ENCODE results near the gene KRT38. TPM values are rescaled to one million over a fixed set of nuclear protein-coding genes. Genes with fewer than 3 reads are reported as not detected.

The KRT38 gene
- polyA plus RNA-seq (ENCODE audit: insufficient read length in 4 of 4): not detected

- DNase-seq (ENCODE audit: low read depth in 4 of 4, low spot score in 3 of 4): no peak
These were observed at the start of gene KRT38 for GRCh38 chr17:41440531-41441033. TSS of gene KRT38 (minus strand) at chr17:41440983. CDS start at chr17:41440921, 62 bp downstream.

DNA sequence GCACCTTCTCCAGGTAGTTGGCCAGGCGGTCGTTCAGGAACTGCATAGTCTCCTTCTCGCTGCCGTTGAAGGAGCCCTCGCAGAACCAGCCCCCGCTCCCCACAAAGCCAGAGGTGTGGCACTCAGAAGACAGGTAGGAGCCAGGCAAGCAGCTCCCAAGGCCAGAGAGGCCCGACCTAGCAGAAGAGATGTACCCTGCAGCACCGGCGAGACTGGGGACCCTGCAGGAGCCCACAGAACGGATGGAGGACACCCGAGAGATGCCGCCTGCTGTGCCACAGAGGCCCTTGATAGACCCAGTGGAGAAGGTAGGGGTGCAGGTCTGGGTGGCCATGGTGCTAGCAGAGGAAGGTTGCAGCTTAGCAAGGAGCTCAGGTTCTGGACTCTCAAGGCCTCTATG, 48.7 kb upstream of the KRT38 start, which contains the start of gene KRT36:
KRT36 (minus strand) TSS at position 380 of the 400 bp plus-strand sequence; CDS start at position 334, 46 bp downstream.
- no peak for DNase-seq (ENCODE audit: low read depth in 4 of 4, low spot score in 3 of 4)

DNA sequence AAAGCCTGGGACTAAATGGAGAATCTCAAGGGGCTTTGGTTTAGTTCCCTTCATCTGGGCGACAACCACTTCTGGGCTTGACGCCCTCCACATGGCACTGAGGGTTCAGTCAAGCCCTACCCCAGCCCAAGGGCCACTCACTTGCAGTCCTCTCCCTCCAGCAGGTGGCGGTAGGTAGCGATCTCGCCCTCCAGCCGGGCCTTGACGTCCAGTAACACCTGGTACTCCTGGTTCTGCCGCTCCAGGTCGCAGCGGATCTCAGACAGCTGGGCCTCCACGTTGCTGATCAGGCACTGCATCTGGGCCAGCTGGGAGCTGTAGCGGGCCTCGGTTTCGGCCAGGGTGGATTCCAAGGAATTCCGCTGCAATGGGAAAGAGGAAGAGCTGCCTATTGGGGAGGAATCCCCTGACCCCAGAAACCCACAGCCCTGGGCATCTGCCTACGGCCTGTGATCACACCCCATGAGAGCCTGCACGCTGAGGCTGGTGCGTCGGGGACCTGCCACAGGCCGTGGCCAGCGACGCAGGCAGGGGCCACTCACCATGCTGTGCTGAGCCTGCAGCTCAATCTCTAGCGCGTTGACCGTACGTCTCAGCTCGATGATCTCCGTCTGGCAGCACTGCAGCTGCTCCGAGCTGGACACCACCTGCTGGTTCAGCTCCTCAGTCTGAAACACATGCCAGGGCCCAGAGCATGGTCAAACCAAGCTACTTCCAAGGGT, 46.2 kb upstream of the KRT38 start:
- no peak for DNase-seq (ENCODE audit: low read depth in 4 of 4, low spot score in 3 of 4)

DNA sequence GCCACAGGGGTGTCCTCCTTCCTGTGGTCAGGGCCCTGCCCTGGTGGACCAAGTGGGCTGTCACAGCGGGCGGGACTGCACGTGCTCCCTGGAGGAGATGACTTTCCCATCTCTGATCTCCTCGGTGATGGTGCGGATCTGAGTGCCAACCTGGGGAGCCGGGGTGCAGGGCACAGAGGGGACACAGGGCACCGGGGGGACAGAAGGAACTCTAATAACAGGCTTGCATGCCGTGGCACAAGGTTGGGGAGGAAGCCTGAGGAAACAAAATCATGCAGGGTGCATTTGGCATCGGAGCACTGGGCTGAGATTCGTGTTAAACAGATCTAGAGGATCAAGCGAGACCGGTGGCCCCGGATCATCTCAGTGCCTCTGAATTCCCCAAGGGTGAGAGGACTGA, 45.5 kb upstream of the KRT38 start:
- no peak for DNase-seq (ENCODE audit: low read depth in 4 of 4, low spot score in 3 of 4)

DNA sequence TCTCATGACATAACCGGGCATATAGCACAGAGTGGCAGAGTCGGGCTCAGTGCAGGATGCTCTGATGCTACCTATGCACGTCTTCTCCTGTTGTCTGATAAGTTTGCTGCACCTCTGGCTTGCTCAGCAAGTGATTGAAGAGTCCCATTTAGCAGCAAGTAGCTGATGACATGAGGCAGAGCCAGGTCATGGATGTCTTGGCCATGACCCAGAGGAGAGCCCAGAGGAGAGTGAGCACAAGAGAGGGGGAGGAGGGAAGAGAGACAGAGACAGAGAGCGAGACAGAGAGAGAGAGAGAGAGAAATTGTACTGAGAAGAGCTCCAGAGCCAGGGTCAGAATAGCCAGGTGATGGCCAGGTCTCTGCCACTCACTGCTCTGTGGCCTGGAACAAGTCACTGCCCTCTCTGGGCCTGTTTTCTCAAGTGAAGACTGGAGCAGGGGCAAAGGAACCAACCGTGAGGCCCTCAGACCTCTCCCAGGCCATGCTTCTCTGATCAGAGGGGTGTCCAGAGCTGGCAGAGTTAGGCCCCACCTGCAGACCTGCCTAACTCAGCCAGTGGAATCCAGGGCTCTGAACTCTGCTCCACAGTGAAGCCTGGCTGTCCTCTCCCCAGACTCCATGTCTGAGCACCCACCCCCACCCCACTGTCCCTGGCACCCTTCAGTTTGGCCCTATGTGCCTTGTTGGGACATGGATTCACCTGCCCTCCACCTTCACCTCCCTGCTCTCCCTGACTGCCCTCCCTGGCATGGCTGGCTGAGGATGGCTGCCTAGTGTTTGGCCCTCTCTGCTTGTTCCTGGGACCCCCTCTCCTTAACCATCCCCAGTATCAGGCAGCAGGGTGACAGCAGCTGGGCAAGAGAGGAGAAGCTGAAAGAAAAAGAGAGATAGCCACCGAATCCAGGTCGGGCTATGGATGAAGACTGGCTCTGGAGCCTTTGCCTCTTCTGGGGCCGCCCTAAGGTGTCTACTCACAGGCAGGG, 44.4 kb upstream of the KRT38 start:
- no peak for DNase-seq (ENCODE audit: low read depth in 4 of 4, low spot score in 3 of 4)

DNA sequence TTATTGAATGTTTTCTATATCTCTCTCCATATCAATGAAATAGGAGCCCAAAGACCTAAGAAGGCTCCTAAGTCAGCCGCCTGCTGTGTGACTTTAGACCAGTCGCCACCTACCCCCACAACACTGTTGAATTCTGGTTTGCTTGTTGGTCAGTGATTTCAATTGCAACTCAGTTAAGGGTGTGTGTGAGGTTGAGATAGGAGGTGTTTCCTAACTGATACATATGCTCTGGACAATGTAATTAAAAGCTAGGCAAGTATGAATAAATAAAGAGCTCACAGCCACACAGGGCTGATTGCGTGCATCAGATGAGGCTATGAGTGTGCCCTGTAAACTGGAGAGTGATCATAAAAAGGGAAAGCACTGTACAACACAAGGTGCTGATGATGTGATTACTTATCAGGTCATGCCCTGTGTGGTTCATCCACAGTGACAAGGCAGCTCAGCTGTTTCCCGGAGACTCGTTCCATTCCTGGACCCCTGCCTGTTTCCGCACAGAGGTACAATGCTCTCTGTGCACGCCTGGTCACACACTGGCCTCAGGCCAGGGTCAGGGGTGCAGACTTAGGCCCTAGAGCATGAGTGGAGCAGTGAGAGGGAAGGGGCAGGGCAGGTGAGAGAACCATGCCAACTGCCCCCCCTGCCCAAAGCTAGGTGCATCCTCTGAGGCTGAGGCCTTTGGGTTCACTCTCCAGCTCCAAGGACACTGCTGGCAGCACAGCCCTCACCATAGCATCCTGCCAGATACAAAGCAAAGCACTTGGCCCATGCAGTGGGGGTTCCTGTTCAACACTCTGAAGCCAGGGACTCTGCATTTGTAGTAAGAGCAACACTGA, 43.4 kb upstream of the KRT38 start:
- no peak for DNase-seq (ENCODE audit: low read depth in 4 of 4, low spot score in 3 of 4)

DNA sequence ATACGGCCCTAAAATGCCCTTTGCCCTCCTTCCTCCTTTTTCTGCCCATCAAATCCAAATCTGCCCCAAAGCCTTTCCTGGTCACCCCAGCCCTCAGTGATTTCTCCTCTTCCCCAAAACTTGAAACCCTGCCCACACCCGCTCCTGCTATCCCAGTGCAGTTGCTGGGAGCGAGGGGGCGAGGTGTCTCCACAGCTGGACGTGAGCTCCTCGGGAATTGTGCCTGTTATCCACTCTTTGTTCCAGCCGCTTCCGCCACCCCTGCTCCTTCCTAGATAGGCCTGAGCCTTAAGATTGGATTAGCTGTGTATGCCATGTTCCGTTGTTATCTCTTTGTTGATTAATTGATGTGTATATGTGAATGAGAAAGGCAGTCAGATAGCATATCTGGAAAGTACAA, 42.7 kb upstream of the KRT38 start:
- DNase-seq (ENCODE audit: low read depth in 4 of 4, low spot score in 3 of 4): no peak

DNA sequence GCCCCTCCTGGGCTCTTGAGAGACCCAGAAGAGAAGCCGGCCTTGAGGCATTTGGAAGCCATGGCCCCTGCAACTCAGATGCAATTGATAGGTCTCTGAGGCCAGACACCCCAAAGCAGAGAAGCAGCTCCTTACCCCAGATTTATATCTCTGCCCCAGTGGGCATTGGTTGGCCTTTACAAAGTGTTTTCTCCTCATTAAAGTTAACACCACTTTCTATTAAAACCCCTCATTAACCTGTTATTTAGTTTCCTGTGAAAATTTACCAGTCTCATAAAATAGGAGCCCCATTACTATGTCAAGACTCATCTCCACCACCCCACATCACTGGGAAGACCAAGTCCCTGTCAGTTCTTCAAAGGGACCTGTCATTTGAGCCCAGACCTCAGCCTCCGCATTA, 40.3 kb upstream of the KRT38 start, which contains the start of gene KRT35:
KRT35 (minus strand) TSS at position 116 of the 400 bp plus-strand sequence; CDS start at position 62, 54 bp downstream.
- DNase-seq (ENCODE audit: low read depth in 4 of 4, low spot score in 3 of 4): no peak

GRCh38 chr17:41480581-41480980, 39.8 kb upstream of the KRT38 start:
- DNase-seq (ENCODE audit: low read depth in 4 of 4, low spot score in 3 of 4): no peak

DNA sequence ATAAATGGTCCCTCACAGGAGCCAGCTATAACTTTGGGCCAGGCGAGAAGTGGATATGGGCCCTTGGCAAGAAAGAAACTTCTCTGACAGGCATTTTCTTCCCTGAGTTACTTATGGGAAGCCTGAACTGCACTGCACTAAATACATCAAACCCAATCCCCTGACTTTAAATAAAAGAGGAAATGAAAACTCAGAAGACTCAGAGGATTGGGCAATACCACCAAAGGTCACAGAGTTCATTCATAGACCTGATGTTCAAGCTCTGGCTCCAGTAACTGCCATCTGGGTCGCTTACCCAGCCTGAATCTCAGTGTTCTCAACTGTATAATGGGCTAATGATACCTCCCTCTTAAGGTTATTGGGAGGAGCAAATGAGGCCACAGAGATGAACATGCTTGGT, 39.4 kb upstream of the KRT38 start:
- no peak for DNase-seq (ENCODE audit: low read depth in 4 of 4, low spot score in 3 of 4)

DNA sequence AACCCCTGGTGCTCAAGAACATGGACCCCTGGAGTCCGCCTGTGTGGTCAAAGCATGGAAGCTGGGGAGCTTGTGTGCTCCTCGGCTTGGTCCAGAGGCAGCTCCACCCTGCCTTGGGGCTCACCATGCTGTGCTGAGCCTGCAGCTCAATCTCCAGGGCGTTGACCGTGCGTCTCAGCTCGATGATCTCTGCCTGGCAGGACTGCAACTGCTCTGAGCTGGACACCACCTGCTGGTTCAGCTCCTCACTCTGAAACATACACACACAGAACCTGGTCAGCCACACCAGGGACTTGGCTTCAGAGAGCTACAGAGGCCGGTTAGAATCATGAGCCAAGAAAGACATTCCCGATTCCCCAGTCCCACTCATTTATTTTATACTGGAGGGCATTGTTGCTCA, 37.5 kb upstream of the KRT38 start:
- no peak for DNase-seq (ENCODE audit: low read depth in 4 of 4, low spot score in 3 of 4)

GRCh38 chr17:41476866-41477815, 36.4 kb upstream of the KRT38 start:
- no peak for DNase-seq (ENCODE audit: low read depth in 4 of 4, low spot score in 3 of 4)

DNA sequence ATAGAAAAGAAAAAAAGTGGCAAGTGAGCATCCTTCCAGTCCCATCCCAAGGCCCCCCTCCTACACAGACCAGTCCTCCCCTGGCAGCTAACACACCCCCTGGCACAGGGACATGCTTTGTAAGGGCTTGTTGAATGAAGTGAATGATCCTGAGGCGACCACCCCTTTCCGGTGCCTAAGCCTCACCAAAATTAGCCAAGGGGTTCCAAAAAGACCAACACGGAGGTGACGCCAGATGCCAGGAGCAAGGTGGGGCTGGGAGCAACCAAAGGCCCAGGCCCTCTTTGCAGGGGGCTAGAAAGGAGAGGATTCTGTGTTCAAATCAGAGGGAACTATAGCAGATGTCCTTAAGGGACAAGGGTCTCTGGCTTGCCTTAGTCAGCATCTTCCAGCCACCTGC, 34.6 kb upstream of the KRT38 start:
- DNase-seq (ENCODE audit: low read depth in 4 of 4, low spot score in 3 of 4): no peak

DNA sequence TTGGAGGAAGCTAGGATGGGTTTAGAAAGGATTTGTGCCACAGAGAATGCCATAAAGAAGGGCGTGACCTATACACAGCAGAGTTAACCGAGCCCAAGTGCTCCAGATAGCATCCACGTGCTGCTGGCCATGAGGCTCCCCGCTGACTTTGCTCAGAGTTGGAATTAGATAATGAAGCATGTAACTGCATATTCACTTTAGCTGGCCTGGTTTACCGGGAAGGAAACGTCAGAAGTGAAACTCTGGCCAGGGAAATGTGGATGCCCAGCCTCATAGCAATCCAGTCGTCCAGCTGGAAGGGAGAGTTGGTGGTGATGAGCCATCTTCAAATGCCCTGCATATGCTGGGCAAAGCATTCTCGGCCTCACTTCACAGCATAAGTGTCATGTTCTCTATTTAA, 34.1 kb upstream of the KRT38 start:
- DNase-seq (ENCODE audit: low read depth in 4 of 4, low spot score in 3 of 4): no peak

DNA sequence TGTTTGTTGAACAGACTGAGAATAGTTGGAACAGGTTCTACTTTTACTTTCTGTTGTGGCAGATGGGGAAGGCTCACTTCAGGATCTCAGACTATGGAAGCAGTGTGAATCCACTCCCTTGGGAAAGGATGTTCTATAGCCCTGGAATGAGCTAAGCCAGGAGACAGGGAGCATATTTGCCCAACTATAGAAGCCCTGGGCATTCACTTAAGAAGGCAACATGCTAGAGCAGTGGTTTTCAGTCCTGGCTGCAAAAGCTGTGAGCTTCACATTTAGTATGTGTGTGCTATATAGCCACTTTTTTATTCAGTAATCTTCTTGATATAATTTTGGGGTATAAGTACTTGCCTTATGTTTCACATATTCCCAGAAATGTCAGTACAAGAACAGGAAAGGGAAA, 27.6 kb upstream of the KRT38 start:
- no peak for DNase-seq (ENCODE audit: low read depth in 4 of 4, low spot score in 3 of 4)

DNA sequence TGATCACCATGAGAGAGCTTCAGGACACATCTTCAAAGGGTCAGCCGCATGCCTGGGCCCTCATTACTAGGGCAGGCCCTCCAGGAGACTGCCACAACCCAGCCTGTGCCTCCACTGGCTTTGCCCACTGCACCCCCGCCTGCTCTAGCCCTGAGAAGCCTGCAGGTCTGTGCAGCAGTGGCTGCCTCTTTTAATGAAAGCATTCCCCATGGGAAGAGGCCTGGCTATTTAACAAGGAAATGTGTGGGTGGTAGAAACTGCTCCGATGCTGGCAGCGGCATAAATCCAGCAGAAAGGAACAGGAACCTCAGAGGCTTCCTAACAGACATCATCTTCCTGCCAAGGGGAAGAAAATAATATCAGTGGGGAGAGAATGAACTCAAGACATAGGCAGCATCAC, 26.8 kb upstream of the KRT38 start:
- no peak for DNase-seq (ENCODE audit: low read depth in 4 of 4, low spot score in 3 of 4)

GRCh38 chr17:41466988-41467387, 26.2 kb upstream of the KRT38 start, which contains the start of gene KRT32:
TSS of gene KRT32 (minus strand) at chr17:41467386. CDS start at chr17:41467325, 61 bp downstream.
- DNase-seq (ENCODE audit: low read depth in 4 of 4, low spot score in 3 of 4): no peak

DNA sequence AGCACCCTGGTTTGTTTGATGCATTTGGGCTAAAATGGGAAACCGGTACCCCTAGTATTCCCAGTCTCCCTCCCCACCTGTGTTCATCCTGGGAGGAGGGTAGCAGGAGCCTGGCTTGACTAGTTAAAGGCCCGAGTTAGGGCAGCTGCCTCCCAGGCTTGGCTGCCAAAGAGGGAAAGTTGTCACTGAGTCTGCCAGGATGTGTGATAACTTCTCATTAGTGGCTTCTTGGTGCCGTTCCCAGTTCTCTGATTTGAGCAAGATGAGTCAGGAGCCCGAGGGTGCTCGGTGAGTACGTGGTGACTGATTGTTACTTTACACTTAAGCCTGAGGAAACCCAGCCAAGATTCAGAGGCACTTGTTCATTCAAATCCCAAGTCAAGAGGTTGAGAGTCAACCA, 23.9 kb upstream of the KRT38 start:
- no peak for DNase-seq (ENCODE audit: low read depth in 4 of 4, low spot score in 3 of 4)

DNA sequence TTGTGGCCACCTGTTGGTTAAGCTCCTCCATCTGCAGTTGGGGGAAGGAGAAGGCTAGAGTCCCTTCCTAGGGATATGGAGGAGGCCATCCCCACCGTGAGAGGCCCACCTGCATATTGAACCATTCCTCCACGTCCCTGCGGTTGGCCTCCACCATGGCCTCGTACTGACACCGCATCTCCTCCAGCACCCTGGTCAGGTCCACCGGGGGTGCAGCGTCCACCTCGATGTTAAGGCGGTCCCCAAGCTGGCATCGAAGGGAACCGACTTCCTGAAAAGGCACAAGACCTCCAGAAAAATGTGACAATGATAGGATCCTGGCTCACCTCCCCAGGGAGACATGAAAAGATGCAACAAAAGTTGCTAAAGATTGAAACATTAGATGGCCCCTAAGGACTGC, 23.4 kb upstream of the KRT38 start:
- DNase-seq (ENCODE audit: low read depth in 4 of 4, low spot score in 3 of 4): no peak

All from left renal pelvis (tissue), 4 donors.